SU-DHL-6 (cell line): Measurements from ENCODE around the gene STK32C.

ENCODE experiments used
- H2AFZ ChIP-seq: fragments of 200-600 bp; sonication (generic); 2 replicates; pipeline ENCODE4 v1.6.1; 2014; ENCODE audit warnings: low read depth, mild to moderate bottlenecking, moderate library complexity, mixed read lengths, antibody characterized with exemption, low read length; ENCODE audit not compliant: severe bottlenecking
- H3F3A ChIP-seq: fragments of 200-600 bp; shearing (Covaris generic); 2 replicates; pipeline ENCODE4 v1.6.0; 2016; ENCODE audit warnings: antibody characterized with exemption, mild to moderate bottlenecking; ENCODE audit not compliant: insufficient read depth
- H3K27ac ChIP-seq: fragments of 200-600 bp; sonication (generic); 2 replicates; pipeline ENCODE4 v1.5.1; 2016; ENCODE audit warnings: low read depth, mild to moderate bottlenecking, low read length, moderate library complexity, mixed read lengths
- H3K27me3 ChIP-seq: fragments of 200-600 bp; sonication (generic), shearing (Covaris generic); 2 replicates; pipeline ENCODE4 v1.6.0; 2014; ENCODE audit warnings: mild to moderate bottlenecking, low read length
- H3K36me3 ChIP-seq: fragments of 200-600 bp; sonication (generic); 2 replicates; pipeline ENCODE4 v1.6.1; 2014; ENCODE audit warnings: mild to moderate bottlenecking, low read length, mixed read lengths
- H3K4me2 ChIP-seq: fragments of 300-600, 200-600 bp; shearing (Covaris generic), sonication (generic); 2 replicates; pipeline ENCODE4 v1.6.0; 2014; ENCODE audit warnings: low read length, low read depth, mild to moderate bottlenecking; ENCODE audit not compliant: poor library complexity, severe bottlenecking
- H3K4me3 ChIP-seq: fragments of 200-600 bp; sonication (generic); 2 replicates; pipeline ENCODE4 v1.5.1; 2014; ENCODE audit warnings: antibody characterized with exemption, low read length, mild to moderate bottlenecking, mixed read lengths; ENCODE audit not compliant: insufficient read depth, poor library complexity, severe bottlenecking
- H3K79me2 ChIP-seq: fragments of 200-600 bp; sonication (generic); 2 replicates; pipeline ENCODE4 v1.6.1; 2014; ENCODE audit warnings: mild to moderate bottlenecking, low read length, moderate library complexity; ENCODE audit not compliant: insufficient read depth
- H3K9ac ChIP-seq: fragments of 200-600 bp; sonication (generic); 2 replicates; pipeline ENCODE4 v1.7.0; 2014; ENCODE audit warnings: mild to moderate bottlenecking, low read length
- H3K9me2 ChIP-seq: fragments of 200-600 bp; sonication (generic); replicated peaks from 2 replicates; pipeline ENCODE4 v1.6.1; 2014; ENCODE audit warnings: low read length; ENCODE audit not compliant: insufficient read depth
- H3K9me3 ChIP-seq: fragments of 200-600 bp; sonication (generic); 2 replicates; pipeline ENCODE4 v1.6.1; 2014; ENCODE audit warnings: low read length, mixed read lengths; ENCODE audit not compliant: insufficient read depth
- H4K20me1 ChIP-seq: fragments of 200-600 bp; sonication (generic); 2 replicates; pipeline ENCODE4 v1.6.1; 2014; ENCODE audit warnings: low read depth, mild to moderate bottlenecking, antibody characterized with exemption, low read length, moderate library complexity, mixed read lengths
- CTCF ChIP-seq: fragments of 200-600 bp; sonication (generic); IDR thresholded peaks from one replicate; pipeline ENCODE4 v1.5.1; 2017; ENCODE audit warnings: antibody characterized with exemption, mild to moderate bottlenecking, low read length, moderate library complexity; ENCODE audit not compliant: insufficient read depth, poor library complexity, severe bottlenecking
- EZH2phosphoT487 ChIP-seq: fragments of 200-600 bp; sonication (generic), shearing (Covaris generic); conservative IDR thresholded peaks from 2 replicates; pipeline ENCODE4 v1.6.1; 2018; ENCODE audit warnings: mild to moderate bottlenecking, antibody characterized with exemption, low read length, moderate library complexity, mixed read lengths

Gene STK32C

GRCh38 chr10:132163826-132164515, 143.8 kb downstream of the STK32C start:
- no peaks in the 10 kb centered on the region for H3F3A ChIP-seq
- H3K27ac ChIP-seq: no peak overlapping the region
- no peaks in the 10 kb centered on the region for H3K9me3 ChIP-seq
- TF ChIP-seq CTCF: no peak
- TF ChIP-seq EZH2phosphoT487: no peak
- no peak overlapping the region for H3K4me2 ChIP-seq
- H3K79me2 ChIP-seq: no peaks in the 10 kb centered on the region
- H2AFZ ChIP-seq: no peak overlapping the region
- H3K27me3 ChIP-seq: no peaks in the 10 kb centered on the region
- no peaks in the 10 kb centered on the region for H4K20me1 ChIP-seq
- H3K4me3 ChIP-seq: no peak overlapping the region
- no peaks in the 10 kb centered on the region for H3K36me3 ChIP-seq
- H3K9ac ChIP-seq: no peak overlapping the region
- no peaks in the 10 kb centered on the region for H3K9me2 ChIP-seq

- Histone ChIP-seq H3K79me2 (no peaks in the 10 kb centered on the region), H2AFZ (no peak overlapping the region), H3K4me3 (no peak overlapping the region), H3K9me2 (no peaks in the 10 kb centered on the region), H3K27me3 (no peaks in the 10 kb centered on the region), H3K9me3 (no peaks in the 10 kb centered on the region), H4K20me1 (no peaks in the 10 kb centered on the region), H3F3A (no peaks in the 10 kb centered on the region), H3K36me3 (no peaks in the 10 kb centered on the region), H3K27ac (no peak overlapping the region), H3K9ac (no peak overlapping the region), H3K4me2 (no peak overlapping the region)
- no peak for TF ChIP-seq CTCF
- no peak for TF ChIP-seq EZH2phosphoT487
Measured at GRCh38 chr10:132163278-132163765, 144.4 kb downstream of the STK32C start.

GRCh38 chr10:132162590-132163277, 145.0 kb downstream of the STK32C start:
- H3K4me3 ChIP-seq: no peak overlapping the region
- H3K9me3 ChIP-seq: no peaks in the 10 kb centered on the region
- no peak overlapping the region for H3K27ac ChIP-seq
- no peak overlapping the region for H2AFZ ChIP-seq
- no peaks in the 10 kb centered on the region for H3K27me3 ChIP-seq
- H3K9me2 ChIP-seq: no peaks in the 10 kb centered on the region
- no peaks in the 10 kb centered on the region for H3K36me3 ChIP-seq
- no peaks in the 10 kb centered on the region for H4K20me1 ChIP-seq
- no peak overlapping the region for H3K9ac ChIP-seq
- no peak for TF ChIP-seq CTCF
- TF ChIP-seq EZH2phosphoT487: no peak
- H3F3A ChIP-seq: no peaks in the 10 kb centered on the region
- H3K4me2 ChIP-seq: no peak overlapping the region
- no peaks in the 10 kb centered on the region for H3K79me2 ChIP-seq
